ENCODE data around the gene FAM163A. TPM values are rescaled to one million over a fixed set of nuclear protein-coding genes. Genes with fewer than 3 reads are reported as not detected.

The FAM163A gene
- total RNA-seq, 4 donors from 2014 or later = 0.29 TPM; not detected in 3

GRCh38 chr1:179743679-179744400 lies 749 bp downstream of the FAM163A start:
- Histone ChIP-seq H3K36me3 (no peaks in the 10 kb centered on the region), H3K4me1 (peaks cover 19% of the 10 kb centered on the region), H3K27ac (no peak overlapping the region), H3K27me3 (peaks cover 92% of the 10 kb centered on the region), H3K9me3 (no peaks in the 10 kb centered on the region), H3K4me3 (peak overlapping the region; percentile 43)
- DNase-seq (ENCODE audit: low spot score in 2 of 2) = no peak
- TF ChIP-seq POLR2A (IDR thresholded peaks at IDR 0.05) (no peak), EP300 (IDR thresholded peaks at IDR 0.05) (no peak), POLR2AphosphoS5 (IDR thresholded peaks at IDR 0.05) (no peak)
- TF ChIP-seq, protein P1, sequence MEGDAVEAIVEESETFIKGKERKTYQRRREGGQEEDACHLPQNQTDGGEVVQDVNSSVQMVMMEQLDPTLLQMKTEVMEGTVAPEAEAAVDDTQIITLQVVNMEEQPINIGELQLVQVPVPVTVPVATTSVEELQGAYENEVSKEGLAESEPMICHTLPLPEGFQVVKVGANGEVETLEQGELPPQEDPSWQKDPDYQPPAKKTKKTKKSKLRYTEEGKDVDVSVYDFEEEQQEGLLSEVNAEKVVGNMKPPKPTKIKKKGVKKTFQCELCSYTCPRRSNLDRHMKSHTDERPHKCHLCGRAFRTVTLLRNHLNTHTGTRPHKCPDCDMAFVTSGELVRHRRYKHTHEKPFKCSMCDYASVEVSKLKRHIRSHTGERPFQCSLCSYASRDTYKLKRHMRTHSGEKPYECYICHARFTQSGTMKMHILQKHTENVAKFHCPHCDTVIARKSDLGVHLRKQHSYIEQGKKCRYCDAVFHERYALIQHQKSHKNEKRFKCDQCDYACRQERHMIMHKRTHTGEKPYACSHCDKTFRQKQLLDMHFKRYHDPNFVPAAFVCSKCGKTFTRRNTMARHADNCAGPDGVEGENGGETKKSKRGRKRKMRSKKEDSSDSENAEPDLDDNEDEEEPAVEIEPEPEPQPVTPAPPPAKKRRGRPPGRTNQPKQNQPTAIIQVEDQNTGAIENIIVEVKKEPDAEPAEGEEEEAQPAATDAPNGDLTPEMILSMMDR (IDR thresholded peaks at IDR 0.05) = no peak
- WGBS = no CpG with 5 or more reads among the region's 85 CpGs

DNA sequence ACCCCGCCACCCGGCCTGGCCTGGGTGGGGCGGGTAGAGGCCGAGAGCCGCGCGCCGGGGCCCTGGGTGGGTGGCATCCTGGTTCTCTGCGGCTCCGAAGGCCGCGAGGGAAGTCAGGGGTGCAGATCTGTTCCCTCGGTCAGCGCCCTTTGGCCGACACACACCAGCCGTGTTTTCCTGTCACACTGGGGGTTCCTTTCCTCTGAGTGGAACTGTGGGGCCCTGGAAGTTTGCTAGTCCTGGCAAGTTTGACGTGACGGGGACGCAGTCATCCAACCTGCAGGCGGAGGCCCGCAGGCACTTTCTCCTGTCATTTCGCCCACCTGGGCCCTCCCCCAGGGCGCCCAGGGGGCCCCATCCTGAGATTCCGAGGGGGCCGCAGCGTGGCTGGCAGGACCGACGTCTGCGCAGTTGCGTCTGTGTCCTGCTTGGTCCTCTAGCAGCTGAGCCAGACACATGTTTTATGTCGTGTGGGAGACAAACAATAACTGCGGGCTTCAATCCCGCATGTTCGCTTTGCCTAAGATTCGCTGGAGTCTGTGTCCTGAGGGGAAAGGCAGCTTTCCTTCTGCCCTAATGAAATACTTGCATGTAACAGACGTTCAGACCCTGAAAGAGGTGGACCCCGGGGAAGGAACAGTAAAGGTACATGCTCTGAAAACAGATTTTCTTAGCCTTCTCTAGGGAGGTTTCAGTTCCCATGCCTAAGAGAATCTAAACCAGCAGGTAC lies 1.5 kb downstream of the FAM163A start:
- H3K27ac ChIP-seq = no peak overlapping the region
- TF ChIP-seq POLR2A (IDR thresholded peaks at IDR 0.05) (no peak), POLR2AphosphoS5 (IDR thresholded peaks at IDR 0.05) (no peak), EP300 (IDR thresholded peaks at IDR 0.05) (no peak)
- TF ChIP-seq, protein P1 (IDR thresholded peaks at IDR 0.05) = no peak
- H3K36me3 ChIP-seq = no peaks in the 10 kb centered on the region
- no peaks in the 10 kb centered on the region for H3K9me3 ChIP-seq
- DNase-seq (ENCODE audit: low spot score in 2 of 2) = no peak
- WGBS = 78% methylated on average over 5 of the region's 37 CpGs
- H3K4me3 ChIP-seq = peak overlapping the region; percentile 43
- H3K4me1 ChIP-seq = peaks cover 19% of the 10 kb centered on the region
- peaks cover 87% of the 10 kb centered on the region for H3K27me3 ChIP-seq

GRCh38 chr1:179745131-179745611 lies 2.1 kb downstream of the FAM163A start:
- H3K4me3 ChIP-seq = no peak overlapping the region
- H3K27ac ChIP-seq = no peak overlapping the region
- DNase-seq (ENCODE audit: low spot score in 2 of 2) = no peak
- 84% methylated on average over 4 of the region's 8 CpGs for WGBS
- H3K27me3 ChIP-seq = peaks cover 81% of the 10 kb centered on the region
- no peaks in the 10 kb centered on the region for H3K36me3 ChIP-seq
- peaks cover 19% of the 10 kb centered on the region for H3K4me1 ChIP-seq
- no peaks in the 10 kb centered on the region for H3K9me3 ChIP-seq
- TF ChIP-seq EP300 (IDR thresholded peaks at IDR 0.05) = no peak
- no peak for TF ChIP-seq POLR2AphosphoS5 (IDR thresholded peaks at IDR 0.05)
- TF ChIP-seq, protein P1 (IDR thresholded peaks at IDR 0.05) = no peak
- TF ChIP-seq POLR2A (IDR thresholded peaks at IDR 0.05) = no peak

DNA sequence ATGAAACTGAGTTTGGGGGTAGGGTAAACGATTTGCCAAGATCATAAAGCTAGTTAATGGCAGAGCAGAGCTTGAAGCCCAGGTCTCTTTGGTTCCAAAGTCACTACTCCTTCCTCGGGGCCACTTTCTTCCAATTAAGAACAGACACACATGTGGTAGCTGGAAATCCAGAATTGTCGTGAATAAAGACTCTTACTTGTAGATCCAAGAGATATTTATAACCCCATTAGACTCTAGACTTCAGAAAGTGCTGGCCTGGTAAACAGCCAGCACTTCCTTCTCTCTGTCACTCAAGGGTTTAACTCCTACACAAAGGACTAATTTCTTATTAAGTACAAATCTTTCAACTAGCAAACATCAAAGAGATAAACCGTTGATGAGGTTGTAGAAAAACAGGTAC lies 2.7 kb downstream of the FAM163A start:
- no peak for TF ChIP-seq POLR2AphosphoS5 (IDR thresholded peaks at IDR 0.05)
- TF ChIP-seq, protein P1 (IDR thresholded peaks at IDR 0.05) = no peak
- WGBS = 53% methylated on average over 4 of the region's 4 CpGs
- no peak for DNase-seq (ENCODE audit: low spot score in 2 of 2)
- H3K4me1 ChIP-seq = peaks cover 19% of the 10 kb centered on the region
- no peak overlapping the region for H3K4me3 ChIP-seq
- H3K27ac ChIP-seq = no peak overlapping the region
- H3K27me3 ChIP-seq = peaks cover 76% of the 10 kb centered on the region
- H3K9me3 ChIP-seq = no peaks in the 10 kb centered on the region
- no peaks in the 10 kb centered on the region for H3K36me3 ChIP-seq

GRCh38 chr1:179747611-179748010 lies 4.5 kb downstream of the FAM163A start:
- Histone ChIP-seq H3K9me3 (no peaks in the 10 kb centered on the region), H3K4me1 (peaks cover 15% of the 10 kb centered on the region), H3K36me3 (no peaks in the 10 kb centered on the region), H3K4me3 (no peak overlapping the region), H3K27ac (no peak overlapping the region), H3K27me3 (peaks cover 57% of the 10 kb centered on the region)
- no peak for DNase-seq (ENCODE audit: low spot score in 2 of 2)
- 83% methylated on average over 2 of the region's 2 CpGs for WGBS
- TF ChIP-seq POLR2AphosphoS5 (IDR thresholded peaks at IDR 0.05) (no peak), POLR2A (IDR thresholded peaks at IDR 0.05) (no peak), EP300 (IDR thresholded peaks at IDR 0.05) (no peak)
- TF ChIP-seq, protein P1 (IDR thresholded peaks at IDR 0.05) = no peak

Data from suprapubic skin (tissue), 4 donors.